Calu3 (cell line): ENCODE data around the gene ENPP1. TPM values are rescaled to one million over a fixed set of nuclear protein-coding genes. Genes with fewer than 3 reads are reported as not detected.
A peak's percentile ranks its signal among the peaks of the same experiment; 100 is the strongest.

Source experiments
- BruUV-seq: library from RNA; stranded (reverse); fragments of 400-500 nt; replicated peaks from 2 replicates; lab custom pipeline; 2021; lab: Mats Ljungman, UMichigan
- CTCF ChIA-PET: fragments of 300-600 bp; sonication (Branson Sonifier 250); formaldehyde crosslinking; loops from one replicate; lab custom pipeline; 2022; ENCODE audit warnings: antibody characterized with exemption; lab: Charles Lee
- DNase-seq: peaks from one replicate; pipeline ENCODE4 v3.0.0; 2022
- H3K27ac Mint-ChIP-seq: one replicate; pipeline ENCODE4 v1.8.0; 2022; ENCODE audit warnings: mixed read lengths; ENCODE audit not compliant: unreplicated experiment
- H3K27me3 Mint-ChIP-seq: one replicate; pipeline ENCODE4 v1.8.0; 2022; ENCODE audit warnings: mixed read lengths; ENCODE audit not compliant: unreplicated experiment
- H3K36me3 Mint-ChIP-seq: one replicate; pipeline ENCODE4 v1.8.0; 2022; ENCODE audit warnings: mild to moderate bottlenecking, moderate library complexity, mixed read lengths; ENCODE audit not compliant: insufficient read depth, unreplicated experiment
- H3K4me1 Mint-ChIP-seq: one replicate; pipeline ENCODE4 v1.8.0; 2022; ENCODE audit warnings: mild to moderate bottlenecking, low read depth, mixed read lengths; ENCODE audit not compliant: unreplicated experiment
- H3K4me3 Mint-ChIP-seq: one replicate; pipeline ENCODE4 v1.8.0; 2022; ENCODE audit warnings: mild to moderate bottlenecking, low read depth, moderate library complexity, mixed read lengths; ENCODE audit not compliant: unreplicated experiment
- H3K9me3 Mint-ChIP-seq: one replicate; pipeline ENCODE4 v1.8.0; 2022; ENCODE audit warnings: low read depth, mixed read lengths; ENCODE audit not compliant: unreplicated experiment
- CTCF ChIP-seq: fragments of 200-600 bp; IDR thresholded peaks from one replicate; pipeline ENCODE4 v1.8.0; 2022; ENCODE audit warnings: antibody characterized with exemption; ENCODE audit not compliant: unreplicated experiment
- intact Hi-C: fragments of 100-400 bp; cut with micrococcal nuclease; formaldehyde crosslinking; loops from one replicate; pipeline ENCODE4 v1.10.0; 2022; ENCODE audit not compliant: unreplicated experiment
- total RNA-seq: library from RNA; stranded (reverse); gene quantifications from 2 replicates; pipeline ENCODE4 v1.2.3, GENCODE V29; 2022

The ENPP1 gene
- total RNA-seq, 1 experiment from 2014 or later: 7.7 TPM

- H3K27me3 Mint-ChIP-seq: peaks cover 11% of the 10 kb centered on the region
- H3K36me3 Mint-ChIP-seq: no peaks in the 10 kb centered on the region
- no peak overlapping the region for H3K27ac Mint-ChIP-seq
- no peaks in the 10 kb centered on the region for H3K4me1 Mint-ChIP-seq
- CTCF ChIA-PET: interaction anchor here (0.6 to 2.7 kb wide), 6 partner anchors 9 to 1121 kb away, joined by 3 to 38 read pairs (median 3); no protein-coding TSS in a partner anchor
- H3K9me3 Mint-ChIP-seq: no peaks in the 10 kb centered on the region
- BruUV-seq: no TSS peak
- peak; percentile 80 for TF ChIP-seq CTCF
- intact Hi-C loops: loop anchor here (1.0 to 10.0 kb wide), 2 partner anchors 127 to 485 kb away; no protein-coding TSS in a partner anchor
- no peak overlapping the region for H3K4me3 Mint-ChIP-seq
- peak; percentile 84 for DNase-seq
Observed at GRCh38 chr6:131909408-131910218, 101.8 kb downstream of the ENPP1 start.

GRCh38 chr6:131910219-131910589 is 102.4 kb downstream of the ENPP1 start:
- Mint-ChIP-seq H3K27ac (no peak overlapping the region), H3K27me3 (peaks cover 11% of the 10 kb centered on the region), H3K36me3 (no peaks in the 10 kb centered on the region), H3K9me3 (no peaks in the 10 kb centered on the region), H3K4me1 (peaks cover under 1% of the 10 kb centered on the region), H3K4me3 (no peak overlapping the region)
- intact Hi-C loops: loop anchor here (1.0 to 10.0 kb wide), 2 partner anchors 128 to 485 kb away; no protein-coding TSS in a partner anchor
- TF ChIP-seq CTCF: no peak
- CTCF ChIA-PET: interaction anchor here (0.6 to 2.7 kb wide), 6 partner anchors 8 to 1120 kb away, joined by 3 to 38 read pairs (median 3); no protein-coding TSS in a partner anchor
- no peak for DNase-seq
- BruUV-seq: no TSS peak

- Mint-ChIP-seq H3K36me3 (no peaks in the 10 kb centered on the region), H3K9me3 (no peaks in the 10 kb centered on the region), H3K27ac (no peak overlapping the region), H3K27me3 (peaks cover 11% of the 10 kb centered on the region), H3K4me3 (no peak overlapping the region), H3K4me1 (peaks cover 7% of the 10 kb centered on the region)
- CTCF ChIA-PET: interaction anchor here (2.7 kb wide), 1 partner anchor 128 kb away, joined by 38 read pairs; no protein-coding TSS in a partner anchor
- no peak for DNase-seq
- intact Hi-C loops: loop anchor here (1.0 to 10.0 kb wide), 2 partner anchors 129 to 484 kb away; no protein-coding TSS in a partner anchor
- no peak for TF ChIP-seq CTCF
- BruUV-seq: no TSS peak
Observed at GRCh38 chr6:131910956-131911355, 103.1 kb downstream of the ENPP1 start.

GRCh38 chr6:131911951-131912350 is 104.1 kb downstream of the ENPP1 start:
- H3K27ac Mint-ChIP-seq: no peak overlapping the region
- intact Hi-C loops: loop anchor here (10.0 kb wide), 1 partner anchor 483 kb away; no protein-coding TSS in a partner anchor
- no peaks in the 10 kb centered on the region for H3K9me3 Mint-ChIP-seq
- TF ChIP-seq CTCF: no peak
- DNase-seq: no peak
- CTCF ChIA-PET: interaction anchor here (0.6 kb wide), 1 partner anchor 39 kb away, joined by 3 read pairs; the partner anchor contains the start of gene CCN2
- H3K4me1 Mint-ChIP-seq: peaks cover 7% of the 10 kb centered on the region
- peaks cover 11% of the 10 kb centered on the region for H3K27me3 Mint-ChIP-seq
- no peak overlapping the region for H3K4me3 Mint-ChIP-seq
- H3K36me3 Mint-ChIP-seq: no peaks in the 10 kb centered on the region
- no TSS peak for BruUV-seq
